Fibroblast of skin of left quadriceps (primary cell): Measurements from ENCODE around the gene ATP2B1.

Experiments used
- DNase-seq, 2 experiments: peaks; one replicate each; pipeline ENCODE4 v3.0.0-alpha.2; 2013; ENCODE audit warnings: low read depth in 2 of 2

Gene ATP2B1

DNA sequence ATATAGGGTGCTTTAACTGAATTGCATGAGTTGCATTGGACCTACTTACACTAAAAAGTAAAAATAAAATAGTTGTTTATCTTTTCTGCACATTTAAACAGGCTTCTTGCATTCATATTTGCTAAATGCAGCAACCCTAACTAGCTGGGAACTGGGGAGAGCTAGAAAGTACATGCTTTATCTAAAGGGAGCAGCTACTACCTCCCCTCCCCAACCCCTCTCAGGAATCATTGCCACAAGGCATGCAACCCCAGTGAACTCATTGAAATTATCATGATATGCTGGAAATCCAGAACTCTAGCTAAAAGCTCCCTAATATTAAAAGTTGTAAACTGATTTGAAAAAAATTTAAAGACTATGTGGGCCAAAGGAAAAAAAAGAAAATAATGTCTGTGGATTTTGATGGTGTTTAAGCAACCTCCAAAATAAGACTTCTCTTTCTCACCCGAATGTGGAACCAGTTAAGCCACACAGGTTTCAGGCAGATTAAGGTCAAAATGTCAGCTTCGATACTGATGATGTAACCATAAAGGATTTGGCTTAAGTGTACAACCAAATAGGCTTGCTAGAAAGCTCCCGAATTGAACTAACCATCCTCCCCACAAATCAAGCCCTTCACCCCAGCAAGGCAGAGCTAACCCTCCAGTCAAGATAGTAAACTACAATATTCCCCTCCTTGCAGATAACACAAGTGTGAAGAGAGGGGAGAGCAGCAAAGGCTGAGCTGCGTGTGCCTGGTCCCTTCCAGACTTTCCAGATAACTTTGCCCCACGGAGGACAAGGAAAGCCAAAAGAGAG lies 169.0 kb downstream of the ATP2B1 start:
- no peak for DNase-seq

DNA sequence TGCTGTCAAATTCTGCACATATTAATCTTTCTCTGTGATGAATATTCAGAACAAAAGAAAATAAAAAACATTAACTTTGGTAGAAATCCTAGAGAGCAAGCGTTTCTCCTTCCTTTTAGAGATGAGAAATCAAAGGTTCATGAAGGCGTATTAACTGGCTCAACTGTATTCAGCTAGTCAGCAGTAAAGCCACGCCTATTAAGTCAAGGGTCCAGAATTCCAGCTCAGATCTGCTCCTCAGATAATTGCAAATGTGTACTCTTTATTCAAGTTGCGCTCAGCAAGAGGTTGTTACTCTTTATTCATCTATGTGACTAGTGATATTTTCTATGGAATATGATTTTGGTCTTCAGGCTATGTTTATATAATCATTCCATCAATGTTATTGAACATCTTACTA lies 169.7 kb downstream of the ATP2B1 start:
- DNase-seq = no peak
